Measurements from ENCODE around the gene LRRC31.

- TF ChIP-seq POLR2A (IDR thresholded peaks at IDR 0.05): no peak
- TF ChIP-seq, protein P1, sequence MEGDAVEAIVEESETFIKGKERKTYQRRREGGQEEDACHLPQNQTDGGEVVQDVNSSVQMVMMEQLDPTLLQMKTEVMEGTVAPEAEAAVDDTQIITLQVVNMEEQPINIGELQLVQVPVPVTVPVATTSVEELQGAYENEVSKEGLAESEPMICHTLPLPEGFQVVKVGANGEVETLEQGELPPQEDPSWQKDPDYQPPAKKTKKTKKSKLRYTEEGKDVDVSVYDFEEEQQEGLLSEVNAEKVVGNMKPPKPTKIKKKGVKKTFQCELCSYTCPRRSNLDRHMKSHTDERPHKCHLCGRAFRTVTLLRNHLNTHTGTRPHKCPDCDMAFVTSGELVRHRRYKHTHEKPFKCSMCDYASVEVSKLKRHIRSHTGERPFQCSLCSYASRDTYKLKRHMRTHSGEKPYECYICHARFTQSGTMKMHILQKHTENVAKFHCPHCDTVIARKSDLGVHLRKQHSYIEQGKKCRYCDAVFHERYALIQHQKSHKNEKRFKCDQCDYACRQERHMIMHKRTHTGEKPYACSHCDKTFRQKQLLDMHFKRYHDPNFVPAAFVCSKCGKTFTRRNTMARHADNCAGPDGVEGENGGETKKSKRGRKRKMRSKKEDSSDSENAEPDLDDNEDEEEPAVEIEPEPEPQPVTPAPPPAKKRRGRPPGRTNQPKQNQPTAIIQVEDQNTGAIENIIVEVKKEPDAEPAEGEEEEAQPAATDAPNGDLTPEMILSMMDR (IDR thresholded peaks at IDR 0.05): no peak
Observed at GRCh38 chr3:169855514-169855913, 14.2 kb downstream of the LRRC31 start.
